Stimulated activated CD4-positive, alpha-beta T cell treated with anti-CD3 and anti-CD28 coated beads, Interleukin-4, amount 100 ng/mL, for 48 hours (primary cell): ENCODE data around the gene FKBP15.

ENCODE experiments used
- DNase-seq, 2 donors: peaks; one replicate each; pipeline ENCODE4 v3.0.0-alpha.2; 2020; ENCODE audit warnings: low read depth in 2 of 2

The FKBP15 gene

DNA sequence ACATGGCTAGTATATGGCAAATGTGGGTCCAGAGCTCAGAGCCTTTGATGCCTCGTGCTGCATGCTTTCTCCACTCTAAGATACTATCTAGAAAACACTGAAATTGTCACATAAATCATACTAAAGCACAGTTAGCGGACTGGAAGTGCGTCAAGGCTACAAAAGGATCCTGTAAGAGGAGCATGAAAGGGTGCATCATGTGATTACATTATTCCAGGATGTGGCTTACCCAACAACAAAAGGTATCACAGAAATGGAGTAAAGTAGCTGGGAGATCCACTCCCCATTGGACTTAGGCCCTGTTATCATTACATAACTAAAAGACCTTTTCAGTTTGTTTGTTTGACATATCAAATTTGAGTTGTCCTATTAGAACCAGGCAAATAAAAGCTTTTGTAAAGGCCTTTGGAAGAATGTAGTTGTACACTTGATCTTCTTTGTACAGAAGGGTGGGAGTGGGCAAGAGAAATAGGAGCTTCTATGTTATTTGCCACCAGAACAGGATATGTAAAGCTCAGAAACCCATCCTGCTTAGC is 7.1 kb upstream of the FKBP15 start:
- DNase-seq: no peak

DNA sequence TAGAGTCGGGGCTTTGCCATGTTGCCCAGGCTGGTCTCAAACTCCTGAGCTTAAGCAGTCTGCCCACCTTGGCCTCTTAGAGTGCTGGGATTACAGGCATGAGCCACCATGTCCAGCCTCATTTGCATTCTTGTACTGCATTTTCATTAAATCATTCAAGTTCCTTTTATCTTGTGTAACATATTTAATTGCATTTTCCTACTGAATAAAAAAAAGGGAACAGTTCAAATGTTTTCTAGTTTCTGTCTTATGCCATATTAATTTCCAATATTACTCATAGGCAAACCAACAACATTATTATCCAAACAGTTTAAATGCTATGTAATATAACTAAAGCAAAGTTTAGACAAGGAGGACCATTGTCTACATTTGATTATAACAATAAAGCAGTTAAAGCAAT is 6.4 kb upstream of the FKBP15 start:
- DNase-seq: no peak

DNA sequence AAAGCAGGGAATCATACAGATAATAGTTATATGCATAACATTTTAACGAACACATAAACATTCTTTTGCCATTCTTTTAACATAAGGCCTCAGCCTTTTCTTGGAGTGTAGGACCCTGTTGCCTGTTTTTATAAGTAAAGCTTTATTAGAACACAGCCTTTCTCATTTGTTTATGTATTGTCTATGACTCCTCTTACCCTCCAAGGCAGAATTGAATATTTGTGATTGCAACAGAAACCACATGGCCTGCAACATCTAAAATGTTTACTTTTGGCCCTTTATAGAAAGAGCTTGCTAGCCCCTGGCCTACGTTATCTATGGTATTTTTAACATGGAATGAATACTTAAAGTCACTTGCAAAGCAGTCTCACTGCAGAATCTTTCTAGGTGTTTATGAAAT is 2.9 kb upstream of the FKBP15 start:
- DNase-seq: no peak

DNA sequence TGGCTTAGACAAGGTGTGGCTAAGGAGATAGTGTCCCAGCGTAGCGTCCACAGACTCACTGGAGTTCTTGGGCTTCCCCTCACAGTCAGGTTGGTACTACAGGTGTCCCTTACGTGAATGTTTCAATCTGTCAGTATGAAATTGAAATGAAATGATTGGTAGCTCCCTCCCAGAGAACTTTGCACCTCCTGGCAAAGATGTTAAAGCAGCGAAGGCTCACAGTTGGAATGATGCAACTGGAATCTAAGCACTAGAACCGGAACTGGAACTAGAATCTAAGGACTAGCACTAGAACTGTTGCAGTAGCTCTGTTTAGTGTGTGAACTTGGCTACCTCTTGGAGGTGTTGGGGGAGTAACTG is 1.4 kb upstream of the FKBP15 start:
- no peak for DNase-seq

DNA sequence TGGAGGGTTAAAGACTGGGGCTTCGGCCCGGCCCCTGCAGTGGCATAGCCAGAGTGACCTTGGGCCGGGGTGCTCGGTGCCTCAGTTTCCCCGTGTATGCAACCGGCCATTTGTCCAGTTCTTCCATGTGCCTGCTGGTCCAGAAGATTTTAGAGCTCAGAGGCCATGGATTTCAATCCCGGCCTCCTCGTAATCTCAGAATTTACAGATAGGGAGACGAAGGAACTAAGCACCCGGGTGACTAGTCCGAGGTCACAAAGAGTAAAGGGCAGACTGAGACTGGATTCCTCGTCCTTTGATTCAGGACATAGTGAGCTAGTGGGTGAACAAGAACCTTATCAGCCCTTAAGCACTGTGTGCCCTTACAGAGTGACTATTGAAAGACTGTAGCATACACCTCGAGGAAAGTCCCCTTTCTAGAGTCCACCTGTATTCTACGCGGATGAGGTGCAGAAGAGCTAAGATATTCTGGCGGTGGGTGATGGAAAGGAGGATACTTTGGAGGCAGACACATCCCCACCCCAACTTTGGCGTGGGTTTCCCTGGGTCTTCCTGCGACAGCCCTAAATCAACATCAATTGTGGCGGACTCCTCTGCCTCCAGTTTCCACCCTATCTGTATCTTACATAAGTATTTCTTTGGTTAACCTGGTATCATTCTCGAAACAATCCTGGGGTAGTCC is 864 bp upstream of the FKBP15 start:
- no peak for DNase-seq

DNA sequence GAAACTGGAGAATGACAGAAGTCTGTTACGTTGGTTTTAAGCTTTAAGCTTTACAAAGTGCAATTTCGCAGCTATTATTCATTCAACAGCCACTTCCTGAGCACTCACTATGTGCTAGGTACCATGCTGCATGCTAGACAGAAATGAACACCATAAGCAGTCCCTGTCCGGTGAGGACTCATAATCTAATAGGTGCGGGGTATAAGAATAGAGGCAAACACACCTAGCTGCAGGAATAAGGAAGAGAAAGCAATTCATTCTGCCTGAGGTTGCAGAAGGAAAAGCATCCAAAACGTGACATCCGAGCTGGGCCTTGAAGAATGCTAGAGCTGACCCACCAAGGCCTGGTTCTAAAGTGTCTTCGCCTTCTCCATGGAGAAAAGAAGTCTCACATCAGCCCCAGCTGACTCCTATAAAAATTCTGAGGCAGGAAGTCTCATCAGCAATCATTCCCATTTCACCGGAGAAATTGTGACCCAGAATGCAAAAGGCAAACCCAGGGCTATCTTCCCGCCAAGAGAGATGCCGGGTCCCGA is 542 bp downstream of the FKBP15 start:
- DNase-seq: no peak

DNA sequence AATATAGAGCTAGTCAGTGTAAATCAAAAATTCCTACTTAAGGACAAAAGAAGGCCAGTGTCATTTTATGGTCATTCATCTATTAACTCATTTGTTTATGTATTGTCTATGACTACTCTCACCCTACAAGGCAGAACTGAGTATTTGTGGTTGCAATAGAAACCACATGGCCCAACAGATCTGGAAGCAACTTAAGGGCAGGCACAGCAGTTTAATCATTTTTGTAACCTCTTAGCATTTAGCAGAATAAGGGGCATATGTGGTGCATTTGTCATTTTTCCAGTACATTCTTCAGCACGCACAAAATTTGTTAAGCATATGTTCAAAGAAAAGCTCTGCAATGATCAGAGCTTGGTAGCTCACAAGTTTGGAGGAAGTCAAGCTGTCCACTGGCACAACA is 1.1 kb downstream of the FKBP15 start:
- DNase-seq: no peak

DNA sequence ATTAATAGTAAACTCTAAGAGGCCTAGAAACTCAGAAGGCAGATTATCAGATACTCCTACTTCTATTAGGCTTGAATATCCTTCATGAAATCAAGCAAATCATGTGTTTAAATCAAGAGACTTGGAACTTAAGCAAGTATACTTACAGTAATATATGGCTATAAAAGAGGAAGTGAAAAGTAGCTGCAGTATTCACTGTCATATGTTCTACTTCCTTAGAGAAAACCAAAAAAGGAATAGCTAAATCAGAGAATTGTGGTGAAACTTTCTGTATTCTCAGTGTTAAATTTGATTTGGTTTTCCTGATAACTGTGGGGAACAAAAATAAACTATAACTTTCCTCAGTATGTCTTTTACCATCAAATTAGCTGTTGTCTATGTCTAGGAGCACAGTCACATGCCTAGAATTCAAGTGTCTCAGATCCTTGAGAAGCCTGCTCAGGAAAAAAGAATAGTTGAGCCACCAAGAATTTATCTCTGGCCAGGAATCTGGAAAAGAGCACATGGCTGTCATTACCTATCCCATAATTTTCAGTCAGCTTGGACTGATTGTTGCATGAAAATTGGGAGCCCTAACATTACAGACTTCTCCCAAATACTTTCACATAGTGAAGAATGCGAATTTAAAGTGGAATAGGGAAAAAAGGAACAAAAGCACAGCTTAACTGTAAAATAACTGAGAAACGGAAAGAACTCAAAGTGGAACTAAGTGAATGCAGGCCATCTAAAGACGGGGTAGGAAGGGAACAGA is 1.7 kb downstream of the FKBP15 start:
- no peak for DNase-seq

DNA sequence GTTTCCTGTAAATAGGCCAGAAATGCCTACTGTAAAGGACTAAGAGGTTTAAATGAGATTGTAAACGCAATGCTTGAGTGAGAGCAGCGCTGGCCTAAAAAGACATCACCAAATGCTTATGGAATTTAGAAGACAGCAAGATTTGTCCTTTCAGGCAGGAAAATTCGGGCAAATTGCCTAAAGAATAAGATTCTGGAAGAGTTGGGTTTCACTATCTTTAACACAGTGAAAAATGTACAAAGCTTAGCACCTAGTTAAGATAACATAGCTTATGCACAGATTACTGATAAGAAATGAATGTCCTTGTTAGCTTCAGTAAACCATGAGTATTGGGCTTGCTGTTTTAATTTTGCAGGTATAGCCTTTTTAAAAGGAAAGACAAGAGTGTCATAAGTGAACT is 4.7 kb downstream of the FKBP15 start:
- DNase-seq: no peak

DNA sequence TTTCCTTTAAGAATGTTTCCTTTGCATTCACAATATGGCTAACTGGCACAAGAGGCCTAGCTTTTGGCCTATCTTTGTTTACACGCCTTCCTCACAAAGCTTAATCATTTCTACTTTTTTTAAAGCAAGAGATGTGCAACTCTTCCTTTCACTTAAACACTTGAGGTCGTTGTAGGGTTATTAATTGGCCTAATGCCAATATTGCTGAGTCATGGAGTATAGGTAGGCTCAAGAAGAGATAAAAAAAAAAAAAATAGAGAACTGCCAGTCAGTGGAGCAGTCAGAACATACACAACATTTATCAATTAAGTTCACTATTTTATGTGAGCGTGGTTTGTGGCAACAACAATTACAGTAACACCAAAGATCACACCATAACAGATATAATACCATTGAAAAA is 5.9 kb downstream of the FKBP15 start:
- no peak for DNase-seq

DNA sequence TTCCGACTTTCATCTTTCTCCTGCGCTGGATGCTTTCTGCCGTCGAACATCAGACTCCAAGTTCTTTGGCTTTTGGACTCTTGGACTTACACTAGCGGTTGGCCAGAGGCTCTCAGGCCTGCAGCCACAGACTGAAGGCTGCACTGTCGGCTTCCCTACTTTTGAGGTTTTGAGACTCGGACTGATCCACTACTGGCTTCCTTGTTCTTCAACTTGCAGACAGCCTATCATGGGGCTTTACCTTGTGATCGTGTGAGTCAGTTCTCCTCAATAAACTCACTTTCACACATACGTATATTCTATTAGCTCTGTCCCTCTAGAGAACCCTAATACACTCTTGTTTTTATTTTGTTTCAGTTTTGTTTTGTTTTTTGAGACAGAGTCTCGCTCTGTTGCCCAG is 10.3 kb downstream of the FKBP15 start:
- no peak for DNase-seq

DNA sequence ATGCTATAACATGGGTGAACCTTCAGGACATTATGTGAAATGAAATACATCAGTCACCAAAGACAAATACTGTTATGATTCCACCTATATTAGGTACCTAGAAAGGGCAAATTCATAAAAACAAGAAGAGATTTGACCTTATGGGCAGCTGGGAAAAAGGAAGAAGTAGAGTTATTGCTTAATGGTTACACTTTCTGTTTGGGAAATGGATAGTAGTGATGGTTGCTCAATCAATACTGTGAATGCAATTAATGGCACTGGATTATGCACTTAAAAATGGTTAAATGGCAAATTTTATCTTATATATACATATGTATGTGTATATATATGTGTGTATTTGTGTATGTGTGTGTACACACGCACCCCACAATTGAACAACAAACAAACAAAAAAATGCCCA is 15.2 kb downstream of the FKBP15 start:
- DNase-seq: no peak

DNA sequence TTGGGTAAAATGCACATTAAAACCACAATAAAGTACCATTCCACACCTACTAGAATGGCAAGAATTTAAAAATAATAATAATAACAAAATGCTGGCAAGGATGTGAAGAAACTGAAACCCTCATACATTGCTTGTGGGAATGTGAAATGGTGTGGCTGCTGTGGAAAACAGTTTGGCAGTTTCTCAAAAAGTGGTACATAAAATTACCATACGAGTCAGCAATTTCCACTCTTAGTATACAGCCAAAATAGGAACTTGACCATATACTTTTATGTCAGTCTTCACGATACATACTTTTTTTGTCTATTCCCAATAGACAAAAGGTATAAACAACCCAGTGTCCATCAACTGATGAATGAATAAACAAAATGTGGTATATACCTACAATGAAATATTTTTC is 15.6 kb downstream of the FKBP15 start:
- DNase-seq: no peak

DNA sequence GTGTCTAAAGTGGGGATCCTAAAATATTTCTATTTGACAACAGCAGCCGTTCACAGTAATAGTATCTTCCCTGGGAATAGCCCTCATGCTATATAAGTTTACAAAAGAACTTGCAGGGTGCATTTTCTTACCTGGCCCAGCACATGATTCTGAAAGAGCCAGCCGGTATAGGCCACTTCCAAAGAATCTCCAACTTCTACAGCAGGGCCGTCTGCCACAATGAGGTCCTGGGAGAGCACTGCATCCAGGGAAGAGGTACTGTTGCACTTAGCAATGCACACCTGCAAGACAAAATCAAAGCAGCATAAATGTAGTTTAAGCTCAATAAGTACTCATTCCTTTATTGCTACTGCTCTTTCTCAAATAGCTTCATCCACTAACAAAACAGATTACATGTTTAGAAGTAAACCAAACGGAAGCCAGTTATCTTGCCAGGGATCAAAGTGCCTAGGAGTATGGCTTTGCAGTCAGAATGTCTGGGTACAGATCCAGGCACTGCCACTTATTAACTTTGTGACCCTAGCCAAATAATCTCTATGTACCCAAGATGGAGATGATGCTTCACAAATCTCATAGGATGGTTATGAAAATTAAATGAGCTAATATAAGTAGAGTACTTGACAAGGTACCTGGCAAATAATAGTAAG is 21.3 kb downstream of the FKBP15 start:
- DNase-seq: no peak

DNA sequence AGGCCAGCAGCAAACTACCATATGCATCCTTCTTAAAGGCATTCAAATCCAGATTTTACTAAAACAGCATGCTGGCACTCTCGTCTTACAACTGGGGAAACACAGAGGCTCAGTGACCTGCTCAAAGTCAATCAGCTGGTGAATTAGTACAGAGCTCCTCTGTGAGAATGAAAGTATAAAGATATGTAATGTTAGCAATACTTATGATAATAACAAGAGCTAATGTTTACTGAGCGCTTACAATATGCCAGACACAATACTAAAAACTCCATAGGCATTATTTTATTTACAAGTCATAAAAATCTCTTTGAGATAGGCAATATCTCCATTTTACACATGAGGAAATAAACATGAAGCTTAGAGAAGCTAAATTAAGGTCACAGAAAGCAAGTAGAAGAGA is 28.6 kb downstream of the FKBP15 start:
- DNase-seq: no peak

DNA sequence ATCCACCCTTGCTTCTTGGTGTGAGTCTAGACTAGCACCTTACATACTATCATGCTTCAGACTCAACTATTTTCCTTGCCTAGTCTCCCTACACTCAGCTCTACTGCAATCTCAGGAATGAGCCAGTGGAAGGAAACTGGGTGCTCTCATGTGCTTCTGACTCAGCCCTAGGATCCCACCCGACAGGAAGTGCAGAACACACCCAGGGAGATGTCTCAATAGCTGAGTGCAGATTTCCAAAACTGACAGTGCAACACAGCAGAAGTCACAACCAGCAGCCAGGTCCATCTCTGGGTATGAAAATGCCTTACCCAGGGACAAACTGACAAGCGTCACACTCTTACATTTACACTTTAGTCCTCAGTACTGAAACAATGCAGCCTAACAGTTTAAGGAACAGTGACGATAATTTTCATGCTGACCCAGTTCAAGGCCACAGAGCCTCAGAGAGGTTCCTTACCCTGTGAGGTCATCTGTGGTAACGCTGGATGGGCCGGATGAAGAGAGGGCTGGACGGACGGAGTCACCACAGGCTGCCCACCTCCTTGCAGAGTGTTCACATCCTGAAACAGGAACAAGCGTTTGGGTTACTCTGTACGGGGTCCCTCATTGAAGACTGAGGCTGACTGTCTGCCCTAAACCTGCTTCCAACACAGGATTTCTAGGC is 33.0 kb downstream of the FKBP15 start:
- DNase-seq: no peak

DNA sequence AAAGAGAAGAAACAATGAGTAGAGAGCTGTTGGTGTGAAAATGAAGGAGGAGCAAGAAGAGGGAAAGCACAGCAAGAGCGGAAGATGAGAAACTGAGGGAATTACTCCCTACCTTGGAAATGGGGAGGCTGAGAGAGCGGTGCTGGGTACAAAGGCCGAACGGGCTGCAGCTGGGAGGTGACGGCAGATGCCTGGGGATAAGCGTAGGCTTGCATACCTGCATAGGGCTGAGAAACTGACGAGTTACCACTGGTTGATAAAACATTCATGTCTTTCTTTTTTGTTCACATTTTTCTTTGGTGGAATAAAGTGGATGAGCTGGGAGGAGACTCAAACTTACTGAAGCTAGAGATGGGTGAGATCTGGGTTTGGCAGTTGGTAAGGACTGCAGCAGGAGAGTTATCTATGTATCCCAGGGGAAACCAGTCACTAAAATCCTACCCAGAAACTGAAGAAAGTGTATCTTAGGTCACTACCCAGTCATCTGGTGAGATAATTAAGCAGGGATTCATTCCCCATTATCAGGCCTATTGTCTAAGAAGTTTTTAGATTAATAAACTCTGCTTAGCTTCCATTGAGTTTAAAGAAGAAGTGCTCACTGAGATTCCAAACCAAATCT is 34.8 kb downstream of the FKBP15 start:
- DNase-seq: no peak

DNA sequence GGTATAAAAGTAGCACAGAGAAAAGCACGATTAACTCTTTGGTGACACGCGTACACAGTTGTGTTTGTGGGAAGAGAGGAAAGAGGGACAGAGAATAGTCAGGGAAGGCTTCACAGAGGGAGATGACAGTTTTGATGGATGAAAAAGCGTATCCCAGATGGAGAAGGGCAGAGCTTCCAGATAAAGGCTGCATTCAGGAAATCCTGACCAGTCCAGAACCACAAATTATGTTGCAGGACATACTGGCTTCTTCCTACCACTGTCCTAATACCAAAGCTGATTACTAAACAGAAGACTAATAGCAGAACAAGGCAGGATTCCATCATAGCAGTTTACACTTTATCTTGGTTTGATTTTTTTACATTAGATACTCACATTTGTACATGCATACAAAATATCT is 35.8 kb downstream of the FKBP15 start:
- no peak for DNase-seq

DNA sequence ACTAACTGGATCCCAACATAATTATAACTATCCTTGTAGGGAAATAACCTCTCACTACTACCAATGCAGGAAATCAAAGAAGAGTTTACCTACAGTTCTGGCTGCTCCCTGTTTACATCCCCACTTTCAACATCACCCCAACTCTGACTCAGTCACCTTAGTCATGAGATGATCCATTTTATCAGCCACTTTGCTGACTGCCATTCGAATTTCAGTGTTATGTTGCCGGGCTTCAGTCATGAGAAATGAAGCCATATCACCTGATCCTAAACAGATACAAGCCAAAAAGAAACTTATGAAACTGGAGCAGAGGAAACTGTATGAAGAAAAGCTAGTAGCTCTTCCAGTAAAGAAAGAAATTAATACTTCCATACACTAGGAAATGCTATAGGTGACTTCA is 36.5 kb downstream of the FKBP15 start:
- no peak for DNase-seq

DNA sequence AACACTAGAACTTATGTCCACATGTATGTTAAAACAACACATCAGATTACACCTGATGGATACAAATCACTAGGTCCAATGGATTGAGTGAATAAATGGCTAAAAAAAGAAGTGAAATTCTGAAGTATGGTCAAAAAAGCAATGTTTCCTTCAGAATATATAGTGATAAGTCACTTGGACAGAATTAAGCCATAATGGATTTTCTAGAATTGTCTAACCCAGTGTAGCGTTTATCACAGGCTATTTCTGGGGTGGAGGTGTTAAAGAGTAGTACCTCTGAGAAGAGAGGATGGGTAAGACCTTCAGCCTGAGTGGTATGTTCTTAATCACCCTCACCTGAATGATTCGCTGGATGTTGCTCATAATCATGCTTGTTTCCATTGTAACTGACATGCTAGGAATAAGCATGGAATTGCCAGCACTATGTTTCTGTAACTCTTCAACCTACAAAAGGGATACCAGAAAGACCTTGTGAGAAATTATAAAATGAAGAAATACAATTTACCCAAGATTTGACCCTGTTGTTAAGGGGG is 37.1 kb downstream of the FKBP15 start:
- DNase-seq: no peak

DNA sequence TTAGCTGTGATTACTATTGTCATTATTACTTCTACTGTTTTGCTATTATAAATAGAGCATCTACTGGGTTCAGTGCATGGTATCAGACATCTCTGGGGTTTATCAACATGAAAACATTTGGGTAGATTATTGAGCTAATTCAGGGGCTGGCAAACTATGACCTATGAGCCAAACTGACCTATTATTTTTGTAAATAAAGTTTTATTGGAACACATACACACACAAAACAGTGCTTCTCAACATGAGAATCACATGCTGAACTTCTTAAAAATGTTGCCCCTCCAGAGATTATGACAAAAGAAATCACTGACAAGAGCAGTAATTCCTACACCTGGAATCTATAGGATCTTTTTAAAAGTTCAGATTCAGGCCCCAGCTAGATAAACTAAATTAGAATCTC is 39.9 kb downstream of the FKBP15 start:
- DNase-seq: no peak

DNA sequence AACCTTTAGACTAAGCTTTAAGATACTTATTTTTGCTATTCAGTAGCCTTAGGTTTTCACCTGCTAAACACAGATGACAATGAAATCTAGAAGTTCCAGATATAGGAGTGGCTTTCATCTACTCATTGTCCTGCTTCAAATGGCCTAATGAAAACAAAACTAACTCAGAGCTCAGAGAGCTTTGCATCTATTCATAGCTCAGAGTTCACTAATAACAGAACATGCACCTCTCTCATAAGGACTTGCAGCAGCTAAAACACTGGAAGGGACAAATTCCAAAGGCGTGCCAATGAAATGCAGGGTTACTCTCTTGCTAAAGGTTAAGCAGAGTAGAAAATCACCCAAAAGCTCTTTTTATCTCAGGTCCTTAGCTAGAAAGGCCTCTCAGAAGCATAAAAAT is 41.2 kb downstream of the FKBP15 start:
- no peak for DNase-seq
